HEK293T (cell line): Measurements from ENCODE around the gene AANAT.

ENCODE experiments used
- ARNT ChIP-seq: fragments of 450-650 bp; IDR thresholded peaks from 2 replicates; pipeline ENCODE4 v1.6.1; 2017; ENCODE audit warnings: mild to moderate bottlenecking
- ELF4 ChIP-seq: fragments of 450-650 bp; IDR thresholded peaks from 2 replicates; pipeline ENCODE4 v1.6.1; 2017; ENCODE audit warnings: antibody characterized with exemption
- FOXM1 ChIP-seq: fragments of 450-650 bp; IDR thresholded peaks from 2 replicates; pipeline ENCODE4 v1.6.1; 2017; ENCODE audit warnings: mild to moderate bottlenecking, borderline replicate concordance
- TARDBP ChIP-seq: fragments of 450-650 bp; IDR thresholded peaks from 2 replicates; pipeline ENCODE4 v1.6.1; 2016

- TF ChIP-seq ARNT (no peak), FOXM1 (no peak), TARDBP (no peak), ELF4 (no peak)
These were observed 32.5 kb upstream of the AANAT start for GRCh38 chr17:76434870-76435269.
